HepG2 (cell line): Measurements from ENCODE around the gene ACSM2B. TPM values are rescaled to one million over a fixed set of nuclear protein-coding genes. Genes with fewer than 3 reads are reported as not detected.

Source experiments
- ATAC-seq: fragments of 200-7000 bp; cut with Tn5 transposase; 3 replicates; pipeline ENCODE4 v1.9.1; 2020; ENCODE audit warnings: mild to moderate bottlenecking, moderate library complexity
- BruUV-seq: library from RNA; stranded (reverse); fragments of 400-500 nt; replicated peaks from 2 replicates; lab custom pipeline; 2021; lab: Mats Ljungman, UMichigan
- CTCF ChIA-PET: fragments of 300-600 bp; formaldehyde crosslinking; extraction: SDS; loops from one replicate; lab custom pipeline; 2021; ENCODE audit warnings: low total read pairs, inconsistent platforms, low intra/inter-chr PET ratio; lab: Yijun Ruan, JAX
- POLR2A ChIA-PET: fragments of 350-600 bp; sonication (Branson Sonifier 250); formaldehyde crosslinking; loops from one replicate; lab custom pipeline; 2020; ENCODE audit warnings: antibody characterized with exemption, inconsistent platforms; lab: Yijun Ruan, JAX
- DNase-seq: peaks from one replicate; pipeline ENCODE4 v3.0.0-alpha.2; 2015; ENCODE audit warnings: low spot score
- FAIRE-seq: peaks from 3 replicates; lab custom pipeline; 2011; peaks lifted over from hg19 to GRCh38; lab: Jason Lieb, UNC
- H2AFZ ChIP-seq: one replicate; pipeline ENCODE4 v1.6.1; 2011; ENCODE audit warnings: low read length, inconsistent platforms
- H3K27ac ChIP-seq: fragments of 300-600 bp; 3 replicates; pipeline ENCODE4 v1.8.0; 2011; ENCODE audit warnings: mixed run types, mild to moderate bottlenecking, mixed read lengths, low read length, inconsistent platforms; ENCODE audit not compliant: insufficient read depth; ENCODE audit errors: extremely low read length
- H3K27me3 ChIP-seq, 2 experiments: fragments of 200-600 bp in 1 of 2; 2 replicates in 1 of 2; 3 replicates in 1 of 2; pipeline versions ENCODE4 v1.6.0 to v1.8.0; 2011; ENCODE audit warnings: low read length in 2 of 2, mild to moderate bottlenecking in 2 of 2, moderate library complexity in 2 of 2, inconsistent platforms in 1 of 2; ENCODE audit not compliant: insufficient read depth in 2 of 2, control insufficient read depth in 1 of 2
- H3K36me3 ChIP-seq, 2 experiments: fragments of 200-600 bp in 1 of 2; replicated peaks in 1 of 2; 2 replicates in 1 of 2; 3 replicates in 1 of 2; pipeline versions ENCODE4 v1.5.1 to v1.8.0; 2011; ENCODE audit warnings: low read length in 2 of 2, inconsistent platforms in 1 of 2; ENCODE audit not compliant: insufficient read depth in 2 of 2, control insufficient read depth in 1 of 2
- H3K4me1 ChIP-seq: 2 replicates; pipeline ENCODE4 v1.5.1; 2012; ENCODE audit warnings: low read length, inconsistent platforms; ENCODE audit not compliant: insufficient read depth
- H3K4me2 ChIP-seq: 2 replicates; pipeline ENCODE4 v1.6.0; 2011; ENCODE audit warnings: low read depth, low read length, inconsistent platforms
- H3K4me3 ChIP-seq, 3 experiments: fragments of 200-600 bp in 1 of 3; sonication (generic), shearing (Covaris generic) in 1 of 3; replicated peaks in 1 of 3; 2 replicates each; pipeline ENCODE4 v1.5.1; 2011 to 2016; ENCODE audit warnings: low read length in 3 of 3, inconsistent platforms in 2 of 3, low read depth in 2 of 3, mild to moderate bottlenecking in 2 of 3, control low read depth in 1 of 3, mixed read lengths in 1 of 3; ENCODE audit not compliant: insufficient read depth in 1 of 3
- H3K79me2 ChIP-seq: one replicate; pipeline ENCODE4 v1.6.1; 2011; ENCODE audit warnings: low read length, inconsistent platforms; ENCODE audit not compliant: insufficient read depth
- H3K9ac ChIP-seq: 2 replicates; pipeline ENCODE4 v1.6.0; 2011; ENCODE audit warnings: mild to moderate bottlenecking, low read depth, low read length, inconsistent platforms; ENCODE audit not compliant: insufficient read depth
- H3K9me3 ChIP-seq: 2 replicates; pipeline ENCODE4 v1.5.1; 2012; ENCODE audit warnings: mild to moderate bottlenecking, low read length
- H4K20me1 ChIP-seq: 2 replicates; pipeline ENCODE4 v1.6.0; 2011; ENCODE audit warnings: inconsistent platforms, mild to moderate bottlenecking, low read length, moderate library complexity; ENCODE audit not compliant: insufficient read depth
- ASH2L ChIP-seq: fragments of 300-600, 200-600 bp; sonication (generic); IDR thresholded peaks from 2 replicates; pipeline ENCODE4 v1.7.0; 2017; ENCODE audit warnings: low read depth, mild to moderate bottlenecking, moderate library complexity, mixed read lengths, low read length; ENCODE audit not compliant: insufficient read length
- ETV5 ChIP-seq: IDR thresholded peaks from 2 replicates; pipeline ENCODE4 v1.6.1; 2018; ENCODE audit warnings: missing biosample characterization, missing genetic modification reagents, inconsistent platforms, borderline replicate concordance
- FLYWCH1 ChIP-seq: sonication (generic); formaldehyde crosslinking; IDR thresholded peaks from 2 replicates; pipeline ENCODE4 v1.8.1; 2023; ENCODE audit warnings: mild to moderate bottlenecking, missing genetic modification reagents
- FOXP1 ChIP-seq, 2 experiments: fragments of 450-650 bp in 1 of 2; IDR thresholded peaks; 2 replicates each; pipeline ENCODE4 v1.6.1; 2017 to 2018; ENCODE audit warnings: antibody characterized with exemption in 1 of 2
- TEF ChIP-seq: sonication (generic); formaldehyde crosslinking; IDR thresholded peaks from 2 replicates; pipeline ENCODE4 v1.5.0; 2020; ENCODE audit warnings: missing genetic modification reagents
- ZBTB21 ChIP-seq: sonication (generic); formaldehyde crosslinking; IDR thresholded peaks from 2 replicates; pipeline ENCODE4 v1.4.0; 2020; ENCODE audit warnings: missing genetic modification reagents
- ZNF331 ChIP-seq: sonication (generic); formaldehyde crosslinking; IDR thresholded peaks from 2 replicates; pipeline ENCODE4 v1.4.0; 2020; ENCODE audit warnings: missing genetic modification reagents
- ZNF510 ChIP-seq: sonication (generic); formaldehyde crosslinking; IDR thresholded peaks from 2 replicates; pipeline ENCODE4 v1.4.0; 2020; ENCODE audit warnings: low read depth, mild to moderate bottlenecking, missing genetic modification reagents
- ZNF609 ChIP-seq: sonication (generic); formaldehyde crosslinking; IDR thresholded peaks from 2 replicates; pipeline ENCODE4 v1.4.0; 2020; ENCODE audit warnings: mild to moderate bottlenecking, missing genetic modification reagents, borderline replicate concordance
- ZNF619 ChIP-seq: sonication (generic); formaldehyde crosslinking; IDR thresholded peaks from 2 replicates; pipeline ENCODE4 v1.4.0; 2020; ENCODE audit warnings: mild to moderate bottlenecking, missing genetic modification reagents
- WGBS: methylation state at CpG from one replicate; pipeline ENCODE4 v1.1.6; 2017; ENCODE audit warnings: low lambda C conversion rate; 5-methylcytosine and 5-hydroxymethylcytosine counted together
- in situ Hi-C: cut with HindIII; loops from 2 replicates; pipeline ENCODE4 v1.10.0; 2017; ENCODE audit warnings: low pct_unique_long_range_greater_than_20kb; ENCODE audit not compliant: extremely low pct_ligation_motif_present
- intact Hi-C: fragments of 100-400 bp; cut with micrococcal nuclease; formaldehyde crosslinking; loops from one replicate; pipeline ENCODE4 v1.10.0; 2022; ENCODE audit not compliant: unreplicated experiment
- polyA plus RNA-seq, 8 experiments: library from polyadenylated mRNA; depleted of rRNA in 3 of 8; stranded (reverse) in 7 of 8; unstranded in 1 of 8; fragments of >200 nt; fragmentation: Illumina TruSeq in 4 of 8; extraction: Trizol in 4 of 8; gene quantifications; 2 replicates each; pipeline versions ENCODE4 v1.2.1 to v1.2.3, GENCODE V29; 2011 to 2016; ENCODE audit warnings: low read depth in 4 of 8, missing spikeins in 1 of 8, mixed read lengths in 1 of 8; ENCODE audit not compliant: insufficient read depth in 1 of 8
- total RNA-seq, 5 experiments: library from RNA; depleted of rRNA; stranded (reverse); fragments of >200 nt; fragmentation: Illumina TruSeq; extraction: Trizol; gene quantifications; 2 replicates each; pipeline ENCODE4 v1.2.3, GENCODE V29; 2016; ENCODE audit warnings: low read depth in 1 of 5
- TF ChIP-seq, protein P1 (sequence below): IDR thresholded peaks from 2 replicates; pipeline ENCODE4 v1.6.1; 2012; ENCODE audit warnings: low read length, improper control_type of control experiment

Gene ACSM2B
- total and polyA plus RNA-seq, 2 of the 13 experiments (the other 11 are each of a cell fraction or from before 2014, with no cell fraction given): 22.9 to 34.0 TPM

GRCh38 chr16:20568404-20568803, 7.8 kb downstream of the ACSM2B start:
- WGBS: 85% methylated on average over 3 of the region's 3 CpGs
- intact Hi-C loops: no loop called here
- no peak overlapping the region for H3K9ac ChIP-seq
- in situ Hi-C loops: no loop called here
- H3K4me3 ChIP-seq: no peak overlapping the region
- no peaks in the 10 kb centered on the region for H4K20me1 ChIP-seq
- FAIRE-seq: no peak
- no peaks in the 10 kb centered on the region for H3K36me3 ChIP-seq
- POLR2A ChIA-PET: no interaction called here
- DNase-seq: no peak
- no peak overlapping the region for H3K4me2 ChIP-seq
- ATAC-seq: no peak
- H3K4me1 ChIP-seq: peaks cover 28% of the 10 kb centered on the region
- no peak overlapping the region for H2AFZ ChIP-seq
- no peaks in the 10 kb centered on the region for H3K27me3 ChIP-seq
- no TSS peak for BruUV-seq
- no peak overlapping the region for H3K27ac ChIP-seq
- TF ChIP-seq ZNF331 (CRISPR knock-in tag) (no peak), FLYWCH1 (no peak), ZBTB21 (CRISPR knock-in tag) (no peak), ETV5 (CRISPR knock-in tag) (no peak), ZNF510 (CRISPR knock-in tag) (no peak), TEF (no peak), ASH2L (no peak), FOXP1 (IDR thresholded peaks at IDR 0.05) (no peak), FOXP1 (CRISPR knock-in tag; IDR thresholded peaks at IDR 0.05) (no peak), ZNF609 (CRISPR knock-in tag) (no peak), ZNF619 (CRISPR knock-in tag) (no peak)
- TF ChIP-seq, protein P1, sequence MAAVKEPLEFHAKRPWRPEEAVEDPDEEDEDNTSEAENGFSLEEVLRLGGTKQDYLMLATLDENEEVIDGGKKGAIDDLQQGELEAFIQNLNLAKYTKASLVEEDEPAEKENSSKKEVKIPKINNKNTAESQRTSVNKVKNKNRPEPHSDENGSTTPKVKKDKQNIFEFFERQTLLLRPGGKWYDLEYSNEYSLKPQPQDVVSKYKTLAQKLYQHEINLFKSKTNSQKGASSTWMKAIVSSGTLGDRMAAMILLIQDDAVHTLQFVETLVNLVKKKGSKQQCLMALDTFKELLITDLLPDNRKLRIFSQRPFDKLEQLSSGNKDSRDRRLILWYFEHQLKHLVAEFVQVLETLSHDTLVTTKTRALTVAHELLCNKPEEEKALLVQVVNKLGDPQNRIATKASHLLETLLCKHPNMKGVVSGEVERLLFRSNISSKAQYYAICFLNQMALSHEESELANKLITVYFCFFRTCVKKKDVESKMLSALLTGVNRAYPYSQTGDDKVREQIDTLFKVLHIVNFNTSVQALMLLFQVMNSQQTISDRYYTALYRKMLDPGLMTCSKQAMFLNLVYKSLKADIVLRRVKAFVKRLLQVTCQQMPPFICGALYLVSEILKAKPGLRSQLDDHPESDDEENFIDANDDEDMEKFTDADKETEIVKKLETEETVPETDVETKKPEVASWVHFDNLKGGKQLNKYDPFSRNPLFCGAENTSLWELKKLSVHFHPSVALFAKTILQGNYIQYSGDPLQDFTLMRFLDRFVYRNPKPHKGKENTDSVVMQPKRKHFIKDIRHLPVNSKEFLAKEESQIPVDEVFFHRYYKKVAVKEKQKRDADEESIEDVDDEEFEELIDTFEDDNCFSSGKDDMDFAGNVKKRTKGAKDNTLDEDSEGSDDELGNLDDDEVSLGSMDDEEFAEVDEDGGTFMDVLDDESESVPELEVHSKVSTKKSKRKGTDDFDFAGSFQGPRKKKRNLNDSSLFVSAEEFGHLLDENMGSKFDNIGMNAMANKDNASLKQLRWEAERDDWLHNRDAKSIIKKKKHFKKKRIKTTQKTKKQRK: no peak
- TF ChIP-seq, all 625 proteins: peak for 0
- H3K79me2 ChIP-seq: no peaks in the 10 kb centered on the region
- H3K9me3 ChIP-seq: peaks cover 25% of the 10 kb centered on the region; the same call in 1 of the 2 replicates
- CTCF ChIA-PET: no interaction called here
